ENCODE data around the gene FGF8. TPM values are rescaled to one million over a fixed set of nuclear protein-coding genes. Genes with fewer than 3 reads are reported as not detected.

Gene FGF8
- total RNA-seq, 6 donors from 2014 or later, result 0.44 TPM; not detected in 5

GRCh38 chr10:101767600-101767945 lies 8.3 kb downstream of the FGF8 start:
- Histone ChIP-seq H3K4me3 (no peak overlapping the region), H3K27me3 (peaks cover 0 to 16% (median 2%) of the 10 kb centered on the region in 4 donors), H3K9me3 (no peaks in the 10 kb centered on the region), H3K36me3 (no peaks in the 10 kb centered on the region), H3K27ac (peak overlapping the region in 1 of 4 donors; percentile 21), H3K4me1 (peaks cover 0 to 11% (median 0%) of the 10 kb centered on the region in 4 donors)
- TF ChIP-seq CTCF (IDR thresholded peaks at IDR 0.05), result no peak
- TF ChIP-seq EP300 (IDR thresholded peaks at IDR 0.05), result no peak
- TF ChIP-seq POLR2AphosphoS5 (IDR thresholded peaks at IDR 0.05), result no peak
- DNase-seq, result no peak
- no peak for ATAC-seq (ENCODE audit: low FRiP score in 2 of 2)
- WGBS, 2 donors, result 36 to 47% methylated on average over 3 to 6 of the region's 6 CpGs

GRCh38 chr10:101766753-101767599 lies 8.9 kb downstream of the FGF8 start:
- Histone ChIP-seq H3K4me1 (peaks cover 0 to 11% (median 0%) of the 10 kb centered on the region in 4 donors), H3K27ac (peak overlapping the region in 1 of 4 donors; percentile 21), H3K27me3 (peaks cover 0 to 13% (median 0%) of the 10 kb centered on the region in 4 donors), H3K9me3 (no peaks in the 10 kb centered on the region), H3K36me3 (no peaks in the 10 kb centered on the region), H3K4me3 (no peak overlapping the region)
- peak; percentile 34 to 52 for DNase-seq
- WGBS, 2 donors, result 52 to 55% methylated on average over 4 to 12 of the region's 12 CpGs
- TF ChIP-seq EP300 (IDR thresholded peaks at IDR 0.05), result no peak
- no peak for TF ChIP-seq POLR2AphosphoS5 (IDR thresholded peaks at IDR 0.05)
- no peak for TF ChIP-seq CTCF (IDR thresholded peaks at IDR 0.05)
- no peak for TF ChIP-seq POLR2A (IDR thresholded peaks at IDR 0.05)
- peak in 1 of 2 donors; percentile 39 for ATAC-seq (ENCODE audit: low FRiP score in 2 of 2)

- no peaks in the 10 kb centered on the region for H3K9me3 ChIP-seq
- no peaks in the 10 kb centered on the region for H3K36me3 ChIP-seq
- DNase-seq (no peak), ATAC-seq (ENCODE audit: low FRiP score in 2 of 2) (no peak)
- WGBS, 2 donors, result 82 to 85% methylated on average over 6 of the region's 6 CpGs
- H3K27me3 ChIP-seq, result peaks cover 0 to 10% (median 0%) of the 10 kb centered on the region in 4 donors
- TF ChIP-seq POLR2A (IDR thresholded peaks at IDR 0.05) (no peak), EP300 (IDR thresholded peaks at IDR 0.05) (no peak), POLR2AphosphoS5 (IDR thresholded peaks at IDR 0.05) (no peak), CTCF (IDR thresholded peaks at IDR 0.05) (no peak)
- H3K27ac ChIP-seq, result no peak overlapping the region
- peaks cover 0 to 11% (median 0%) of the 10 kb centered on the region in 4 donors for H3K4me1 ChIP-seq
- H3K4me3 ChIP-seq, result no peak overlapping the region
These were observed 9.6 kb downstream of the FGF8 start for GRCh38 chr10:101766306-101766705.

GRCh38 chr10:101763141-101763846 lies 12.6 kb downstream of the FGF8 start:
- ATAC-seq (ENCODE audit: low FRiP score in 2 of 2), result no peak
- WGBS, 2 donors, result 84% methylated on average over 8 to 10 of the region's 10 CpGs
- Histone ChIP-seq H3K9me3 (no peaks in the 10 kb centered on the region), H3K36me3 (no peaks in the 10 kb centered on the region), H3K27ac (no peak overlapping the region), H3K4me3 (no peak overlapping the region), H3K27me3 (no peaks in the 10 kb centered on the region), H3K4me1 (peaks cover 0 to 11% (median 0%) of the 10 kb centered on the region in 4 donors)
- no peak for DNase-seq
- TF ChIP-seq CTCF (IDR thresholded peaks at IDR 0.05) (no peak), POLR2AphosphoS5 (IDR thresholded peaks at IDR 0.05) (no peak), POLR2A (IDR thresholded peaks at IDR 0.05) (no peak), EP300 (IDR thresholded peaks at IDR 0.05) (no peak)
